Pancreas (tissue), 10 donors: ENCODE results near the gene PSMC3IP. TPM values are rescaled to one million over a fixed set of nuclear protein-coding genes. Genes with fewer than 3 reads are reported as not detected.
A peak's percentile ranks its signal among the peaks of the same experiment; 100 is the strongest.
"Not testable (repeated sequence)": the region's sequence is repeated elsewhere in the genome, so short reads cannot be mapped to it uniquely, and the experiment has no call there.

Experiments
- ATAC-seq, 4 donors: fragments of 200-7000 bp; cut with Tn5 transposase; one replicate each; pipeline versions ENCODE4 v1.8.0 to v1.9.1; 2020; ENCODE audit warnings: mild to moderate bottlenecking in 4 of 4, moderate library complexity in 4 of 4
- DNase-seq, 6 donors: peaks; one replicate each; pipeline ENCODE4 v3.0.0-alpha.2; 2020
- FAIRE-seq: peaks from 2 replicates; lab custom pipeline; 2012; peaks lifted over from hg19 to GRCh38; lab: Jason Lieb, UNC
- H3K27ac ChIP-seq, 4 donors: fragments of 200-600 bp; sonication (generic); 1 replicate in 3 of 4; 2 replicates in 1 of 4; pipeline versions ENCODE4 v1.5.0 to v1.8.0; 2020
- H3K27me3 ChIP-seq, 4 donors: fragments of 200-600 bp; one replicate each; pipeline ENCODE4 v1.8.0; 2021
- H3K36me3 ChIP-seq, 3 donors: fragments of 200-600 bp; sonication (generic) in 1 of 3; one replicate each; pipeline versions ENCODE4 v1.5.0 to v1.8.0; 2020 to 2021
- H3K4me1 ChIP-seq, 3 donors: fragments of 200-600 bp; one replicate each; pipeline ENCODE4 v1.8.0; 2021
- H3K4me3 ChIP-seq, 4 donors: fragments of 200-600 bp; sonication (generic) in 2 of 4; one replicate each; pipeline versions ENCODE4 v1.5.0 to v1.8.0; 2020 to 2021
- H3K9me3 ChIP-seq, 4 donors: fragments of 200-600 bp; one replicate each; pipeline ENCODE4 v1.8.0; 2021
- CTCF ChIP-seq, 4 donors: fragments of 200-600 bp; sonication (generic) in 3 of 4; IDR thresholded peaks; one replicate each; pipeline versions ENCODE4 v1.5.0 to v1.8.0; 2021; ENCODE audit warnings: antibody characterized with exemption in 4 of 4
- WGBS, 2 donors: extraction: QIAGEN DNeasy Blood & Tissue Kit; methylation state at CpG; one replicate each; pipeline ENCODE4 v1.1.7; 2013; 5-methylcytosine and 5-hydroxymethylcytosine counted together
- intact Hi-C, 3 donors: fragments of 100-400 bp; cut with DNase I; formaldehyde crosslinking; loops; one replicate each; pipeline versions ENCODE4 v1.11.1 to v1.14.2; 2022
- polyA plus RNA-seq, 2 donors: library from polyadenylated mRNA; stranded (reverse); fragments of 200-250 nt; gene quantifications; one replicate each; pipeline ENCODE4 v1.2.3, GENCODE V29; 2013
- total RNA-seq, 6 donors: library from RNA; stranded (reverse); fragmentation: NEBNext Ultra II Directional in 4 of 6; extraction: Animal tissue kit (Norgen Biotek cat#: 25700) in 4 of 6; gene quantifications; one replicate each; pipeline versions ENCODE4 v1.2.1 to v1.2.4, GENCODE V29; 2021 to 2023
- donor health status: healthy with polysubstance abuse.
- donor health status: DM: no; HTN: no; CAD: no; lungs with moderate emphysema.
- donor health status: DM: no; HTN: no; CAD: no.
- donor health status: control.
- donor health status: control.
- donor health status: Bipolar disorder and iron deficiency.
- donor health status: DM: yes; HTN: yes; CAD: no.
- donor health status: DM: no; HTN: no; CAD: no.
- donor health status: DM: no; HTN: no; CAD: no.
- donor health status: DM: yes; HTN: yes; CAD: no.

PSMC3IP gene
- total and polyA plus RNA-seq, 8 donors: 1.0 to 7.0 (median 2.4) TPM

GRCh38 chr17:42618442-42619150, 41.1 kb upstream of the PSMC3IP start:
- Histone ChIP-seq H3K27me3 (no peaks in the 10 kb centered on the region), H3K4me3 (no peak overlapping the region), H3K4me1 (peaks cover 18 to 29% (median 27%) of the 10 kb centered on the region in 3 donors), H3K9me3 (no peaks in the 10 kb centered on the region), H3K27ac (peak overlapping the region; percentile 46 to 85 (median 60)), H3K36me3 (peaks cover 0 to 24% (median 9%) of the 10 kb centered on the region in 3 donors)
- DNase-seq (peak; percentile 67 to 87 (median 85)), FAIRE-seq (no peak), ATAC-seq (peak; percentile 90 to 96 (median 96))
- intact Hi-C loops: no loop called here
- TF ChIP-seq CTCF (IDR thresholded peaks at IDR 0.05): peak in 2 of 4 donors; percentile 11 to 19
- 25 to 26% methylated on average over 9 of the region's 9 CpGs for WGBS, 2 donors

- ATAC-seq (peak; percentile 24 to 27 (median 26)), DNase-seq (peak in 3 of 6 donors; percentile 37 to 60 (median 50)), FAIRE-seq (no peak)
- Histone ChIP-seq H3K27me3 (no peaks in the 10 kb centered on the region), H3K4me1 (peaks cover 13 to 27% (median 23%) of the 10 kb centered on the region in 3 donors), H3K36me3 (peaks cover 0 to 30% (median 9%) of the 10 kb centered on the region in 3 donors), H3K27ac (peak overlapping the region; percentile 46 to 85 (median 60)), H3K4me3 (no peak overlapping the region), H3K9me3 (no peaks in the 10 kb centered on the region)
- WGBS, 2 donors: 37 to 40% methylated on average over 4 of the region's 4 CpGs
- intact Hi-C loops: no loop called here
- peak in 1 of 4 donors; percentile 2 for TF ChIP-seq CTCF (IDR thresholded peaks at IDR 0.05)
These were observed 40.5 kb upstream of the PSMC3IP start for GRCh38 chr17:42617956-42618431.

GRCh38 chr17:42613699-42614295, 36.3 kb upstream of the PSMC3IP start:
- H3K27me3 ChIP-seq: no peaks in the 10 kb centered on the region
- H3K27ac ChIP-seq: no peak overlapping the region
- no peak overlapping the region for H3K4me3 ChIP-seq
- ATAC-seq: no peak
- H3K36me3 ChIP-seq: peaks cover 0 to 36% (median 9%) of the 10 kb centered on the region in 3 donors
- peaks cover 11 to 17% (median 15%) of the 10 kb centered on the region in 3 donors for H3K4me1 ChIP-seq
- no peak for TF ChIP-seq CTCF (IDR thresholded peaks at IDR 0.05)
- intact Hi-C loops: no loop called here
- no peaks in the 10 kb centered on the region for H3K9me3 ChIP-seq
- 95 to 96% methylated on average over 17 of the region's 17 CpGs for WGBS, 2 donors
- FAIRE-seq: no peak
- peak in 1 of 6 donors; percentile 41 for DNase-seq

- Histone ChIP-seq H3K36me3 (peaks cover 0 to 36% (median 9%) of the 10 kb centered on the region in 3 donors), H3K9me3 (no peaks in the 10 kb centered on the region), H3K4me3 (no peak overlapping the region), H3K4me1 (peaks cover 4 to 21% (median 16%) of the 10 kb centered on the region in 3 donors), H3K27ac (no peak overlapping the region), H3K27me3 (no peaks in the 10 kb centered on the region)
- no peak for FAIRE-seq
- WGBS, 2 donors: 92 to 99% methylated on average over 4 of the region's 4 CpGs
- no peak for TF ChIP-seq CTCF (IDR thresholded peaks at IDR 0.05)
- no peak for ATAC-seq
- intact Hi-C loops: no loop called here
- DNase-seq: no peak
These were observed 34.5 kb upstream of the PSMC3IP start for GRCh38 chr17:42612013-42612412.

- intact Hi-C loops, H3K27me3 ChIP-seq, FAIRE-seq, H3K9me3 ChIP-seq: not testable (repeated sequence)
- peaks cover 0 to 27% (median 6%) of the 10 kb centered on the region in 3 donors for H3K36me3 ChIP-seq
- peaks cover 4 to 35% (median 16%) of the 10 kb centered on the region in 3 donors for H3K4me1 ChIP-seq
- peak overlapping the region; percentile 51 to 76 (median 58) for H3K4me3 ChIP-seq
- H3K27ac ChIP-seq: peak overlapping the region; percentile 18 to 87 (median 48)
- DNase-seq (peak in 5 of 6 donors; percentile 26 to 81 (median 65)), ATAC-seq (peak; percentile 12 to 28 (median 18))
- 10 to 14% methylated on average over 34 to 36 of the region's 42 CpGs for WGBS, 2 donors
These were observed 32.6 kb upstream of the PSMC3IP start for GRCh38 chr17:42609814-42610801.
